Measurements from ENCODE around the gene SPOCK1. TPM values are rescaled to one million over a fixed set of nuclear protein-coding genes. Genes with fewer than 3 reads are reported as not detected.
A peak's percentile ranks its signal among the peaks of the same experiment; 100 is the strongest.
"Not testable (repeated sequence)": the region's sequence is repeated elsewhere in the genome, so short reads cannot be mapped to it uniquely, and the experiment has no call there.

The SPOCK1 gene
- total and polyA plus RNA-seq, 2 experiments from 2014 or later: 268 to 471 TPM

DNA sequence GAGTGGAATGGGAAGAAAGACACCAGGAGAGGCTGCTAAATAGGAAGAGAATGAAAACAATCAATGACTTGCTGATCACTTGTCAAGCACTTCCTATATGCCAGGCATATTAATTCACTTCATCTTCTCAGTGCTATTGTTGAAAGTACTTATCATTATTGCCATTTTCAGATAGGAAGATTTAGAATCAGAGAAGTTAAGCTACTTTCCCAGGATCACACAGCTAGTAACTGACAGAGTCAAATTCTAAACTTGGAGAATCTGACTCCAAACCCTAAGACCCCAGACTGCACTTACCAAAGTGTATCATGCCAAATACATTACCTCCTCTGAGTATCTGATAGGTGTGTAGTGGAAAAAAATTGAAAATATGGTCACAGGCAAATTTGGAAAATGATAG, 236.3 kb downstream of the SPOCK1 start:
- Histone ChIP-seq H3F3A (ENCODE audit: insufficient read depth) (peaks cover 21% of the 10 kb centered on the region), H3K9me3 (ENCODE audit: low read depth) (no peaks in the 10 kb centered on the region), H3K4me3 (no peak overlapping the region), H3K4me1 (ENCODE audit: insufficient read depth) (peaks cover 31% of the 10 kb centered on the region), H3K4me2 (ENCODE audit: unreplicated experiment) (no peak overlapping the region), H2AFZ (no peak overlapping the region), H3K27me3 (replicated peaks; ENCODE audit: insufficient read depth) (peaks cover 9% of the 10 kb centered on the region; the same call in 1 of the 2 replicates), H4K20me1 (ENCODE audit: insufficient read depth) (no peaks in the 10 kb centered on the region; the same call in 1 of the 2 replicates), H3K27ac (no peak overlapping the region), H3K9me2 (ENCODE audit: insufficient read depth) (no peaks in the 10 kb centered on the region), H3K79me2 (ENCODE audit: insufficient read depth) (peaks cover 29% of the 10 kb centered on the region), H3K9ac (no peak overlapping the region), H3K36me3 (ENCODE audit: low read depth) (no peaks in the 10 kb centered on the region)
- in situ Hi-C loops (cut with MboI): no loop called here
- TF ChIP-seq EZH2 (IDR thresholded peaks at IDR 0.05; ENCODE audit: insufficient read depth, poor library complexity, severe bottlenecking): no peak
- no peak for TF ChIP-seq EZH2phosphoT487 (IDR thresholded peaks at IDR 0.05; ENCODE audit: insufficient read depth, low read depth)
- DNase-seq: no peak

DNA sequence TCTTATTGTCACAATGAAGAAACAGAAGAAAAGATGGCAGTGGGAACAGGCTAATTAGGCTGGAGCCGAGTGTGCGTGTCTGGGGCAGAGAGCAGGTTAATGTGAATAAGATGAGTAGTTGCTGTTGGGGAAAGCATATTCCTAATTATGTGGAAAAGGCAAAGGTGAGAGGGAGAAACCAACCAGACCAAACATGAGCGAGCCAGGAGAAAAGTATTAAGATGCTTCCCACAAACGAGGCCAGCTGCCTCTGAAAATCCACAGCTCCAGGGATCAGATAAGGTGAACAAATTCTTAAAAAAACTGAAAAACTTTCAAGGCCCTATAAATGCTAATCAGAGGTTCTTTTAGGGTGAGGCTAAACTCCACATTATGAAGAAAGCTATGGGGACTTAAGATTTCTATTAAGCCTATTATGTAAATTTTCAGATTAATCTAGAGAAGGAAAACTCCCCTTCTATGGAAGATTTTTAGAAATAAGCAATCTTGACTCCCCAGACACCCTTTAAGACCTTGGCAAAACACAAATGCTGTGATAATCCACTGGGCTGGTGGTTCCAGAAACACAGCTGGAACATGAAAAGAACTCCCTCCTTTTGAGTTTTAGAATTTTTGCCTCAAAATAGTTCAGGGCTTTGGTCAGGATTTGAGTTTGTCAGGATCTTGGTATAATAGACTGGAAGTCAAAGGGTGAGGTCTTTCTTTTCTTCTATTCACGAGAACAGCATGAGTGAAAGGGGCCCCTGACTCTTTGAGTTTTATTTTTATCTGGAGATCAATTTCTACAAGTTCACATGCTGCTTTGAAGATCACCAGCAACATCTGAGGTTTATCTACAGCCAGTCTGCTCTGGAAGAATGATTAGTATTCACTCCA, 238.1 kb downstream of the SPOCK1 start:
- H3K4me2 ChIP-seq (ENCODE audit: unreplicated experiment): no peak overlapping the region
- no peaks in the 10 kb centered on the region for H3K9me2 ChIP-seq (ENCODE audit: insufficient read depth)
- H3F3A ChIP-seq (ENCODE audit: insufficient read depth): peaks cover 21% of the 10 kb centered on the region
- no peak overlapping the region for H2AFZ ChIP-seq
- H3K36me3 ChIP-seq (ENCODE audit: low read depth): no peaks in the 10 kb centered on the region
- no peak overlapping the region for H3K27ac ChIP-seq
- no peaks in the 10 kb centered on the region for H3K9me3 ChIP-seq (ENCODE audit: low read depth)
- H3K4me3 ChIP-seq: no peak overlapping the region
- H3K27me3 ChIP-seq (replicated peaks; ENCODE audit: insufficient read depth): peaks cover 9% of the 10 kb centered on the region; the same call in 1 of the 2 replicates
- in situ Hi-C loops (cut with MboI): no loop called here
- H3K9ac ChIP-seq: no peak overlapping the region
- no peak for DNase-seq
- H3K4me1 ChIP-seq (ENCODE audit: insufficient read depth): peaks cover 26% of the 10 kb centered on the region
- TF ChIP-seq EZH2phosphoT487 (IDR thresholded peaks at IDR 0.05; ENCODE audit: insufficient read depth, low read depth) (no peak), EZH2 (IDR thresholded peaks at IDR 0.05; ENCODE audit: insufficient read depth, poor library complexity, severe bottlenecking) (no peak)
- no peaks in the 10 kb centered on the region; the same call in 1 of the 2 replicates for H4K20me1 ChIP-seq (ENCODE audit: insufficient read depth)
- WGBS, 2 experiments (ENCODE audit: low coverage in 1 of 2, low lambda C conversion rate in 2 of 2, missing lambda C conversion rate in 2 of 2): 93 to 97% methylated on average over 5 of the region's 5 CpGs
- H3K79me2 ChIP-seq (ENCODE audit: insufficient read depth): peaks cover 30% of the 10 kb centered on the region

DNA sequence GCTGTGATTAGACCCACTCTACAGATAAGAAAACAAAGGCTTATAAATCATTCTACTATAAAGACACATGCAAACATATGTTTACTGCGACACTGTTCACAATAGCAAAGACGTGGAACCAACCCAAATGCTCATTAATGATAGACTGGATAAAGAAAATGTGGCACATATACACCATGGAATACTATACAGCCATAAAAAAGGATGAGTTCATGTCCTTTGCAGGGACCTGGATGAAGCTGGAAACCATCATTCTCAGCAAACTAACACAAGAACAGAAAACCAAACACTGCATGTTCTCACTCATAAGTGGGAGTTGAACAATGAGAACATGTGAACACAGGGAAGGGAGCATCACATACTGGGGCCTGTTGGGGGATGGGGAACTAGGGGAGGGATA, 240.0 kb downstream of the SPOCK1 start:
- H4K20me1 ChIP-seq (ENCODE audit: insufficient read depth); H3K36me3 ChIP-seq (ENCODE audit: low read depth); H3K27me3 ChIP-seq (replicated peaks; ENCODE audit: insufficient read depth); H3K9ac ChIP-seq; H2AFZ ChIP-seq; H3K9me2 ChIP-seq (ENCODE audit: insufficient read depth); H3K9me3 ChIP-seq (ENCODE audit: low read depth); H3K4me2 ChIP-seq (ENCODE audit: unreplicated experiment); H3K27ac ChIP-seq; H3K4me3 ChIP-seq; in situ Hi-C loops (cut with MboI); DNase-seq; H3F3A ChIP-seq (ENCODE audit: insufficient read depth): not testable (repeated sequence)
- WGBS, 2 experiments (ENCODE audit: low coverage in 1 of 2, low lambda C conversion rate in 2 of 2, missing lambda C conversion rate in 2 of 2): 97 to 98% methylated on average over 2 of the region's 2 CpGs
- Histone ChIP-seq H3K79me2 (ENCODE audit: insufficient read depth) (peaks cover 44% of the 10 kb centered on the region), H3K4me1 (ENCODE audit: insufficient read depth) (peaks cover 17% of the 10 kb centered on the region)

DNA sequence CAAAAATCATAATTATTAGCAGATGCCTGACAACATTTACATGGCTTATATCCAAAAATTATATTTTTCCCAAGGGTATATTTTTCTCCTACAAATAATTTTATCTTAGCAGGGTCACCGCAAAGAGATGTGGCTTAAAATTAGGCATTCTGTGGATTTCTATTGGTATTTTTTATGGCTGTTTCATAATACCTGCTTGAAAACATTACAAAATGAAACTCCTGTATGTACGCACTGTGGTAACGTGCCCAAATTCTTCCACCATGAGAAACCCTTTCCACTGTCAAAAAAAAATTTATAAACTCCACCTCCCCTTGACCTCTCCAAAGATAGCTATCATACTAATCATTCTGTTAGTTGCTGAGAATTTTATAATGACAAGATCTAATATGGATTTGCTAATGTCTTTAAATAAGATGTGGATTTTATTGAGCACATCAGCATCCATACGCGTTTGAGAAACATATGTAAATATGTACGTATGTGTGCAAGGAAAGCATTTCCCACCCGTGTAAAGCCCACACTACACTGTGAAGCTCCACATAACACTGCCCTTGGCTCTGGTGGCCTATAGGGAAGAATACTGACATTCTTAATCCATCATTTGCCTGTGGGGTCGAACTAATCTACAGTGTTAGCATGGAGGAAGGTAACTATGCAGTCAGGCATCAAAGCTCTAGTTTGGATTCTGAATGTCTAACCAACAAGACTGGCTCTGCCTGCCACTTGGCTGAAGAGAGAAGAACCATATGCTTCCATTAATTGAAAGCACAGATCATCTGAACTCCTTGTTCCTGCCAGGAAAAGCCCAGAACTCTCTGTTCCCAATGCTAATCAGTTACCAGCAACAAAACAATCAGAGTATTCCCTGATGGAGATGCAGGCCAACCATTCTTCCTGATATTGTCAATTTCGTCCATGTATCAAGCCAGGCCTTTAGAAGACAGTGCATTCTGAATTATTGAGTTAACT, 244.7 kb downstream of the SPOCK1 start:
- H3F3A ChIP-seq (ENCODE audit: insufficient read depth): peaks cover 16% of the 10 kb centered on the region; the same call in 1 of the 2 replicates
- peak overlapping the region; percentile 26; the same call in 1 of the 2 replicates for H3K9ac ChIP-seq
- no peaks in the 10 kb centered on the region for H3K36me3 ChIP-seq (ENCODE audit: low read depth)
- 43% methylated on average over 9 of the region's 9 CpGs for WGBS, 2 experiments (ENCODE audit: low coverage in 1 of 2, low lambda C conversion rate in 2 of 2, missing lambda C conversion rate in 2 of 2)
- H3K4me1 ChIP-seq (ENCODE audit: insufficient read depth): peaks cover 29% of the 10 kb centered on the region
- no peaks in the 10 kb centered on the region for H3K9me2 ChIP-seq (ENCODE audit: insufficient read depth)
- no peaks in the 10 kb centered on the region for H3K27me3 ChIP-seq (replicated peaks; ENCODE audit: insufficient read depth)
- DNase-seq: peak; percentile 82
- in situ Hi-C loops (cut with MboI): no loop called here
- peak overlapping the region; percentile 53 for H3K4me2 ChIP-seq (ENCODE audit: unreplicated experiment)
- H3K9me3 ChIP-seq (ENCODE audit: low read depth): no peaks in the 10 kb centered on the region
- TF ChIP-seq EZH2 (IDR thresholded peaks at IDR 0.05; ENCODE audit: insufficient read depth, poor library complexity, severe bottlenecking) (no peak), EZH2phosphoT487 (IDR thresholded peaks at IDR 0.05; ENCODE audit: insufficient read depth, low read depth) (0 out of 2 replicates have a peak, but pooled peaks have one; percentile 71)
- H2AFZ ChIP-seq: no peak overlapping the region
- peaks cover 84% of the 10 kb centered on the region for H3K79me2 ChIP-seq (ENCODE audit: insufficient read depth)
- peaks cover 13% of the 10 kb centered on the region for H4K20me1 ChIP-seq (ENCODE audit: insufficient read depth)
- peak overlapping the region; percentile 17 for H3K4me3 ChIP-seq
- peak overlapping the region; percentile 46 for H3K27ac ChIP-seq
